Activated CD8-positive, alpha-beta memory T cell treated with anti-CD3 and anti-CD28 coated beads for 4 hours (primary cell): ENCODE results near the gene DACT2.
"Not testable (repeated sequence)": the region's sequence is repeated elsewhere in the genome, so short reads cannot be mapped to it uniquely, and the experiment has no call there.

Experiments
- DNase-seq, 2 donors: peaks; one replicate each; pipeline ENCODE4 v3.0.0-alpha.2; 2020; ENCODE audit warnings: low read depth in 2 of 2

The DACT2 gene

GRCh38 chr6:168326294-168327261 lies 7.0 kb upstream of the DACT2 start:
- no peak for DNase-seq

GRCh38 chr6:168322966-168323365 lies 3.4 kb upstream of the DACT2 start:
- DNase-seq, result no peak

GRCh38 chr6:168320634-168321033 lies 1.1 kb upstream of the DACT2 start:
- DNase-seq, result no peak

- no peak for DNase-seq
These were observed 848 bp downstream of the DACT2 start for GRCh38 chr6:168318579-168319278.

- DNase-seq, result no peak
These were observed 1.5 kb downstream of the DACT2 start for GRCh38 chr6:168318090-168318489.

GRCh38 chr6:168315596-168315995 lies 4.0 kb downstream of the DACT2 start:
- no peak for DNase-seq

- no peak for DNase-seq
These were observed 4.6 kb downstream of the DACT2 start for GRCh38 chr6:168314948-168315347.

- DNase-seq, result no peak
These were observed 5.6 kb downstream of the DACT2 start for GRCh38 chr6:168314021-168314420.

- no peak for DNase-seq
These were observed 6.1 kb downstream of the DACT2 start for GRCh38 chr6:168313431-168314011.

- not testable (repeated sequence) for DNase-seq
These were observed 7.5 kb downstream of the DACT2 start for GRCh38 chr6:168312125-168312507.

- no peak for DNase-seq
These were observed 8.0 kb downstream of the DACT2 start for GRCh38 chr6:168311410-168312124.

GRCh38 chr6:168310945-168311344 lies 8.6 kb downstream of the DACT2 start:
- no peak for DNase-seq

- no peak for DNase-seq
These were observed 9.2 kb downstream of the DACT2 start for GRCh38 chr6:168310403-168310802.

- DNase-seq, result no peak
These were observed 9.6 kb downstream of the DACT2 start for GRCh38 chr6:168309997-168310396.

- no peak for DNase-seq
These were observed 10.4 kb downstream of the DACT2 start for GRCh38 chr6:168309183-168309582.

GRCh38 chr6:168308390-168309144 lies 11.0 kb downstream of the DACT2 start:
- no peak for DNase-seq

GRCh38 chr6:168307695-168308021 lies 11.9 kb downstream of the DACT2 start:
- DNase-seq, result no peak

GRCh38 chr6:168307015-168307694 lies 12.4 kb downstream of the DACT2 start:
- no peak for DNase-seq

GRCh38 chr6:168305863-168306262 lies 13.7 kb downstream of the DACT2 start:
- DNase-seq, result no peak

- DNase-seq, result no peak
These were observed 14.4 kb downstream of the DACT2 start for GRCh38 chr6:168305096-168305749.

- DNase-seq, result no peak
These were observed 14.9 kb downstream of the DACT2 start for GRCh38 chr6:168304752-168305015.
